Measurements from ENCODE around the gene CAMSAP1.
A peak's percentile ranks its signal among the peaks of the same experiment; 100 is the strongest.

The CAMSAP1 gene

GRCh38 chr9:135909371-135909770 lies 2.0 kb upstream of the CAMSAP1 start:
- DNase-seq (ENCODE audit: insufficient read length), result no peak
- no peak for FAIRE-seq
- no peak for TF ChIP-seq POLR2A (IDR thresholded peaks at IDR 0.05; ENCODE audit: low read depth, low read length)
- TF ChIP-seq TAF1 (IDR thresholded peaks at IDR 0.05; ENCODE audit: borderline replicate concordance, low read depth, low read length), result no peak
- no peak for TF ChIP-seq POLR2AphosphoS5 (IDR thresholded peaks at IDR 0.05; ENCODE audit: low read depth, low read length)

- DNase-seq (ENCODE audit: insufficient read length) (no peak), FAIRE-seq (no peak)
- TF ChIP-seq POLR2AphosphoS5 (IDR thresholded peaks at IDR 0.05; ENCODE audit: low read depth, low read length), result no peak
- no peak for TF ChIP-seq TAF1 (IDR thresholded peaks at IDR 0.05; ENCODE audit: borderline replicate concordance, low read depth, low read length)
- TF ChIP-seq POLR2A (IDR thresholded peaks at IDR 0.05; ENCODE audit: low read depth, low read length), result no peak
These were observed 1.4 kb upstream of the CAMSAP1 start for GRCh38 chr9:135908754-135909204.

- TF ChIP-seq POLR2A (IDR thresholded peaks at IDR 0.05; ENCODE audit: low read depth, low read length) (no peak), TAF1 (IDR thresholded peaks at IDR 0.05; ENCODE audit: borderline replicate concordance, low read depth, low read length) (no peak), POLR2AphosphoS5 (IDR thresholded peaks at IDR 0.05; ENCODE audit: low read depth, low read length) (no peak)
- no peak for DNase-seq (ENCODE audit: insufficient read length)
- no peak for FAIRE-seq
These were observed 877 bp upstream of the CAMSAP1 start for GRCh38 chr9:135908093-135908753.

GRCh38 chr9:135907006-135907430 lies 328 bp downstream of the CAMSAP1 start:
- no peak for DNase-seq (ENCODE audit: insufficient read length)
- peak; percentile 5 for FAIRE-seq

GRCh38 chr9:135906291-135907005 lies 898 bp downstream of the CAMSAP1 start:
- TF ChIP-seq TAF1 (IDR thresholded peaks at IDR 0.05; ENCODE audit: borderline replicate concordance, low read depth, low read length) (no peak), POLR2AphosphoS5 (IDR thresholded peaks at IDR 0.05; ENCODE audit: low read depth, low read length) (no peak), POLR2A (IDR thresholded peaks at IDR 0.05; ENCODE audit: low read depth, low read length) (no peak)
- FAIRE-seq (no peak), DNase-seq (ENCODE audit: insufficient read length) (no peak)

More at GRCh38 chr9:135907006-135907430, 328 bp downstream of the CAMSAP1 start:
- TF ChIP-seq POLR2A (IDR thresholded peaks at IDR 0.05; ENCODE audit: low read depth, low read length) (no peak), TAF1 (IDR thresholded peaks at IDR 0.05; ENCODE audit: borderline replicate concordance, low read depth, low read length) (no peak), POLR2AphosphoS5 (IDR thresholded peaks at IDR 0.05; ENCODE audit: low read depth, low read length) (no peak)

- TF ChIP-seq TAF1 (IDR thresholded peaks at IDR 0.05; ENCODE audit: borderline replicate concordance, low read depth, low read length), result no peak
- no peak for TF ChIP-seq POLR2AphosphoS5 (IDR thresholded peaks at IDR 0.05; ENCODE audit: low read depth, low read length)
- no peak for TF ChIP-seq POLR2A (IDR thresholded peaks at IDR 0.05; ENCODE audit: low read depth, low read length)
- DNase-seq (ENCODE audit: insufficient read length) (no peak), FAIRE-seq (no peak)
These were observed 1.7 kb downstream of the CAMSAP1 start for GRCh38 chr9:135905380-135906258.

- TF ChIP-seq POLR2A (IDR thresholded peaks at IDR 0.05; ENCODE audit: low read depth, low read length), result no peak
- TF ChIP-seq TAF1 (IDR thresholded peaks at IDR 0.05; ENCODE audit: borderline replicate concordance, low read depth, low read length), result no peak
- TF ChIP-seq POLR2AphosphoS5 (IDR thresholded peaks at IDR 0.05; ENCODE audit: low read depth, low read length), result no peak
- no peak for FAIRE-seq
These were observed 3.4 kb downstream of the CAMSAP1 start for GRCh38 chr9:135903786-135904520.

GRCh38 chr9:135903358-135903656 lies 4.0 kb downstream of the CAMSAP1 start:
- DNase-seq (ENCODE audit: insufficient read length) (no peak), FAIRE-seq (no peak)
- no peak for TF ChIP-seq POLR2A (IDR thresholded peaks at IDR 0.05; ENCODE audit: low read depth, low read length)
- no peak for TF ChIP-seq TAF1 (IDR thresholded peaks at IDR 0.05; ENCODE audit: borderline replicate concordance, low read depth, low read length)
- no peak for TF ChIP-seq POLR2AphosphoS5 (IDR thresholded peaks at IDR 0.05; ENCODE audit: low read depth, low read length)

More at GRCh38 chr9:135903786-135904520, 3.4 kb downstream of the CAMSAP1 start:
- DNase-seq (ENCODE audit: insufficient read length), result no peak

GRCh38 chr9:135902655-135903357 lies 4.5 kb downstream of the CAMSAP1 start:
- FAIRE-seq, result no peak

GRCh38 chr9:135901826-135902225 lies 5.5 kb downstream of the CAMSAP1 start:
- TF ChIP-seq POLR2A (IDR thresholded peaks at IDR 0.05; ENCODE audit: low read depth, low read length) (no peak), POLR2AphosphoS5 (IDR thresholded peaks at IDR 0.05; ENCODE audit: low read depth, low read length) (no peak), TAF1 (IDR thresholded peaks at IDR 0.05; ENCODE audit: borderline replicate concordance, low read depth, low read length) (no peak)
- no peak for DNase-seq (ENCODE audit: insufficient read length)
- FAIRE-seq, result no peak

More at GRCh38 chr9:135902655-135903357, 4.5 kb downstream of the CAMSAP1 start:
- TF ChIP-seq POLR2A (IDR thresholded peaks at IDR 0.05; ENCODE audit: low read depth, low read length) (no peak), TAF1 (IDR thresholded peaks at IDR 0.05; ENCODE audit: borderline replicate concordance, low read depth, low read length) (no peak), POLR2AphosphoS5 (IDR thresholded peaks at IDR 0.05; ENCODE audit: low read depth, low read length) (no peak)
- DNase-seq (ENCODE audit: insufficient read length), result no peak
